ENCODE results near the gene DLG4. TPM values are rescaled to one million over a fixed set of nuclear protein-coding genes. Genes with fewer than 3 reads are reported as not detected.

Gene DLG4
- polyA plus RNA-seq, 1 experiment = 10.2 TPM

GRCh38 chr17:7215652-7216180, 3.9 kb downstream of the DLG4 start:
- Histone ChIP-seq H3K27me3 (ENCODE audit: control insufficient read depth, insufficient read depth, low read length) (no peaks in the 10 kb centered on the region), H3K4me3 (ENCODE audit: low read depth, low read length) (peak overlapping the region; percentile 72), H3K27ac (ENCODE audit: low read depth, low read length) (peak overlapping the region; percentile 68), H3K9me3 (ENCODE audit: control insufficient read depth, insufficient read depth, low read length) (no peaks in the 10 kb centered on the region; the same call in 1 of the 2 replicates)
- no peak for DNase-seq (ENCODE audit: low read depth, low spot score)
- ChIA-PET CTCF (interaction anchor here (0.6 to 1.7 kb wide), 3 partner anchors 27 to 502 kb away, joined by 3 to 20 read pairs (median 4); partner anchors contain the start of genes DNAH2, GABARAP and SLC16A11), POLR2A (no interaction called here)
- no peak for TF ChIP-seq CTCF (IDR thresholded peaks at IDR 0.05; ENCODE audit: low read depth, low read length)

GRCh38 chr17:7215136-7215638, 4.4 kb downstream of the DLG4 start:
- H3K4me3 ChIP-seq (ENCODE audit: low read depth, low read length) = peak overlapping the region; percentile 58
- no peaks in the 10 kb centered on the region; the same call in 1 of the 2 replicates for H3K9me3 ChIP-seq (ENCODE audit: control insufficient read depth, insufficient read depth, low read length)
- CTCF ChIA-PET = interaction anchor here (0.6 to 1.7 kb wide), 4 partner anchors 9 to 502 kb away, joined by 3 to 20 read pairs (median 4); partner anchors contain the start of genes DNAH2, GABARAP and SLC16A11
- H3K27me3 ChIP-seq (ENCODE audit: control insufficient read depth, insufficient read depth, low read length) = no peaks in the 10 kb centered on the region
- no peak for DNase-seq (ENCODE audit: low read depth, low spot score)
- POLR2A ChIA-PET = interaction anchor here (1.0 kb wide), 1 partner anchor 28 kb away, joined by 3 read pairs; no protein-coding TSS in a partner anchor
- H3K27ac ChIP-seq (ENCODE audit: low read depth, low read length) = peak overlapping the region; percentile 68
- no peak for TF ChIP-seq CTCF (IDR thresholded peaks at IDR 0.05; ENCODE audit: low read depth, low read length)

GRCh38 chr17:7214300-7215135, 5.1 kb downstream of the DLG4 start:
- DNase-seq (ENCODE audit: low read depth, low spot score) = peak; percentile 89
- H3K4me3 ChIP-seq (ENCODE audit: low read depth, low read length) = peak overlapping the region; percentile 58
- ChIA-PET CTCF (interaction anchor here (0.5 to 1.7 kb wide), 6 partner anchors 8 to 195 kb away, joined by 3 to 20 read pairs (median 4); partner anchors contain the start of genes SLC16A11 and SLC2A4), POLR2A (interaction anchor here (1.0 to 1.3 kb wide), 3 partner anchors 20 to 115 kb away, joined by 3 to 4 read pairs (median 3); partner anchors contain the start of genes DVL2 and NEURL4)
- H3K9me3 ChIP-seq (ENCODE audit: control insufficient read depth, insufficient read depth, low read length) = no peaks in the 10 kb centered on the region
- peak; percentile 63 for TF ChIP-seq CTCF (IDR thresholded peaks at IDR 0.05; ENCODE audit: low read depth, low read length)
- H3K27me3 ChIP-seq (ENCODE audit: control insufficient read depth, insufficient read depth, low read length) = no peaks in the 10 kb centered on the region
- peak overlapping the region; percentile 77 for H3K27ac ChIP-seq (ENCODE audit: low read depth, low read length)

- Histone ChIP-seq H3K27ac (ENCODE audit: low read depth, low read length) (peak overlapping the region; percentile 39), H3K9me3 (ENCODE audit: control insufficient read depth, insufficient read depth, low read length) (no peaks in the 10 kb centered on the region), H3K4me3 (ENCODE audit: low read depth, low read length) (peak overlapping the region; percentile 58), H3K27me3 (ENCODE audit: control insufficient read depth, insufficient read depth, low read length) (no peaks in the 10 kb centered on the region)
- peak; percentile 53 for TF ChIP-seq CTCF (IDR thresholded peaks at IDR 0.05; ENCODE audit: low read depth, low read length)
- POLR2A ChIA-PET = interaction anchor here (1.1 to 1.3 kb wide), 2 partner anchors 20 to 116 kb away, joined by 3 to 4 read pairs; partner anchors contain the start of genes DVL2 and NEURL4
- DNase-seq (ENCODE audit: low read depth, low spot score) = no peak
- CTCF ChIA-PET = interaction anchor here (1.0 to 1.7 kb wide), 5 partner anchors 8 to 195 kb away, joined by 3 to 20 read pairs (median 3); partner anchors contain the start of gene SLC16A11
Observed at GRCh38 chr17:7213895-7214299, 5.7 kb downstream of the DLG4 start.
